GM12878 (cell line): ENCODE data around the gene KCTD2. TPM values are rescaled to one million over a fixed set of nuclear protein-coding genes. Genes with fewer than 3 reads are reported as not detected.

Source experiments
- ATF3 ChIP-seq: IDR thresholded peaks from 2 replicates; pipeline ENCODE4 v1.6.1; 2011; ENCODE audit warnings: low read depth, mild to moderate bottlenecking, low read length, moderate library complexity, borderline replicate concordance; ENCODE audit errors: extremely low read depth
- BHLHE40 ChIP-seq, 2 experiments: fragments of 450-650 bp in 1 of 2; IDR thresholded peaks; 2 replicates each; pipeline ENCODE4 v1.6.1; 2011 to 2017; ENCODE audit warnings: low read depth in 2 of 2, borderline replicate concordance in 1 of 2, improper control_type of control experiment in 1 of 2, low read length in 1 of 2, mild to moderate bottlenecking in 1 of 2
- CTCF ChIP-seq, 3 experiments: IDR thresholded peaks in 2 of 3; conservative IDR thresholded peaks in 1 of 3; 2 replicates each; pipeline ENCODE4 v1.5.1; 2011; ENCODE audit warnings: low read depth in 3 of 3, low read length in 3 of 3, mild to moderate bottlenecking in 3 of 3, control low read depth in 2 of 3, moderate library complexity in 2 of 3, inconsistent platforms in 1 of 3, mixed read lengths in 1 of 3; ENCODE audit not compliant: control insufficient read depth in 2 of 3, insufficient read depth in 1 of 3; ENCODE audit errors: extremely low read depth in 1 of 3
- CUX1 ChIP-seq: IDR thresholded peaks from 2 replicates; pipeline ENCODE4 v1.6.1; 2012; ENCODE audit warnings: improper control_type of control experiment, low read depth, low read length; ENCODE audit not compliant: insufficient replicate concordance
- ETV6 ChIP-seq, 2 experiments: fragments of 450-650 bp in 1 of 2; IDR thresholded peaks in 1 of 2; conservative IDR thresholded peaks in 1 of 2; 2 replicates each; pipeline ENCODE4 v1.6.1; 2014; ENCODE audit warnings: antibody characterized with exemption in 1 of 2, borderline replicate concordance in 1 of 2, low read depth in 1 of 2, mild to moderate bottlenecking in 1 of 2, moderate library complexity in 1 of 2
- EZH2 ChIP-seq: IDR thresholded peaks from 2 replicates; pipeline ENCODE4 v1.6.1; 2012; ENCODE audit warnings: low read depth, mild to moderate bottlenecking, control low read depth, inconsistent platforms, low read length, borderline replicate concordance; ENCODE audit not compliant: control insufficient read depth
- HDAC2 ChIP-seq: fragments of 200-600 bp; sonication (generic); IDR thresholded peaks from 2 replicates; pipeline ENCODE4 v1.6.1; 2017
- IKZF2 ChIP-seq, 2 experiments: fragments of 450-650 bp; IDR thresholded peaks; 2 replicates each; pipeline ENCODE4 v1.6.1; 2017; ENCODE audit warnings: mild to moderate bottlenecking in 2 of 2, moderate library complexity in 2 of 2
- IRF5 ChIP-seq: fragments of 450-650 bp; IDR thresholded peaks from 2 replicates; pipeline ENCODE4 v1.6.1; 2017; ENCODE audit warnings: borderline replicate concordance
- KDM1A ChIP-seq: fragments of 200-600 bp; sonication (generic); IDR thresholded peaks from 2 replicates; pipeline ENCODE4 v1.6.1; 2016; ENCODE audit warnings: borderline replicate concordance
- PAX8 ChIP-seq: fragments of 450-650 bp; IDR thresholded peaks from 2 replicates; pipeline ENCODE4 v1.6.1; 2017; ENCODE audit warnings: mild to moderate bottlenecking, moderate library complexity
- PML ChIP-seq: IDR thresholded peaks from 2 replicates; pipeline ENCODE4 v1.6.1; 2012; ENCODE audit warnings: low read length, inconsistent platforms
- RBBP5 ChIP-seq: fragments of 200-600 bp; sonication (generic); conservative IDR thresholded peaks from 2 replicates; pipeline ENCODE4 v1.6.1; 2016
- RFX5 ChIP-seq: IDR thresholded peaks from 2 replicates; pipeline ENCODE4 v1.6.1; 2011; ENCODE audit warnings: low read depth, low read length, improper control_type of control experiment
- SRF ChIP-seq, 2 experiments: IDR thresholded peaks; 2 replicates each; pipeline ENCODE4 v1.6.1; 2011; ENCODE audit warnings: low read depth in 2 of 2, low read length in 2 of 2, mild to moderate bottlenecking in 1 of 2, moderate library complexity in 1 of 2
- YBX1 ChIP-seq: fragments of 450-650 bp; IDR thresholded peaks from 2 replicates; pipeline ENCODE4 v1.6.1; 2016; ENCODE audit warnings: antibody characterized with exemption
- YY1 ChIP-seq: IDR thresholded peaks from 2 replicates; pipeline ENCODE4 v1.6.1; 2011; ENCODE audit warnings: low read depth, mild to moderate bottlenecking, low read length
- ZBTB33 ChIP-seq: fragments of 450-650 bp; IDR thresholded peaks from 2 replicates; pipeline ENCODE4 v1.6.1; 2017; ENCODE audit warnings: mild to moderate bottlenecking
- polyA plus RNA-seq, 11 experiments: library from polyadenylated mRNA; depleted of rRNA in 4 of 11; unstranded in 6 of 11; stranded (reverse) in 5 of 11; fragments of >200 nt; fragmentation: Nextera tagmentation in 4 of 11; fragmentation: Illumina TruSeq in 1 of 11; extraction: Ambion mirVana in 4 of 11; extraction: Trizol in 1 of 11; gene quantifications; 1 replicate in 1 of 11; 2 replicates in 10 of 11; pipeline versions ENCODE4 v1.2.1 to v1.2.3, GENCODE V29; 2011 to 2016; ENCODE audit warnings: inconsistent platforms in 2 of 11, missing spikeins in 2 of 11, low read depth in 1 of 11
- total RNA-seq, 4 experiments: library from RNA; depleted of rRNA in 3 of 4; stranded (reverse); fragments of >200 nt in 3 of 4; fragmentation: Illumina TruSeq in 1 of 4; extraction: Trizol in 1 of 4; gene quantifications; 2 replicates each; pipeline versions ENCODE4 v1.2.1 to v1.2.3, GENCODE V29; 2013 to 2021

Gene KCTD2
- total and polyA plus RNA-seq, 10 of the 15 experiments (the other 5 are each of a cell fraction or from before 2014, with no cell fraction given) = 1.5 to 27.5 (median 13.7) TPM

GRCh38 chr17:75077496-75078283, 30.7 kb downstream of the KCTD2 start (continued):
- TF ChIP-seq IKZF2 (IDR thresholded peaks at IDR 0.05) = peak; percentile 37 to 42; a peak in 3 of 4 replicates
- no peak for TF ChIP-seq IRF5
- TF ChIP-seq RBBP5 = no peak
- TF ChIP-seq PML = no peak
- TF ChIP-seq KDM1A = no peak
- TF ChIP-seq YBX1 = no peak
- peak; percentile 41 to 44 (median 42); a peak in 5 of 6 replicates for TF ChIP-seq CTCF (IDR thresholded peaks at IDR 0.05 in 2 of 3, conservative IDR thresholded peaks at IDR 0.05 in 1 of 3; ENCODE audit: control insufficient read depth in 2 of 3, extremely low read depth in 1 of 3, insufficient read depth in 1 of 3, low read depth in 3 of 3, low read length in 3 of 3)
- no peak for TF ChIP-seq YY1
- no peak for TF ChIP-seq EZH2
- no peak for TF ChIP-seq HDAC2
- TF ChIP-seq ZBTB33 = no peak
- TF ChIP-seq PAX8 = no peak
- no peak for TF ChIP-seq CUX1
- TF ChIP-seq BHLHE40 (IDR thresholded peaks at IDR 0.05; ENCODE audit: borderline replicate concordance in 1 of 2, low read depth in 2 of 2, low read length in 1 of 2) = peak; percentile 58 to 63; a peak in 3 of 4 replicates
- TF ChIP-seq RFX5 = no peak
- peak; percentile 21 to 62; a peak in 1 of 4 replicates for TF ChIP-seq SRF (IDR thresholded peaks at IDR 0.05; ENCODE audit: low read depth in 2 of 2, low read length in 2 of 2)
- no peak for TF ChIP-seq ATF3
- TF ChIP-seq ETV6 (conservative IDR thresholded peaks at IDR 0.05 in 1 of 2, IDR thresholded peaks at IDR 0.05 in 1 of 2; ENCODE audit: borderline replicate concordance in 1 of 2, low read depth in 1 of 2) = no peak
